K562 (cell line): Measurements from ENCODE around the gene FBXW7. TPM values are rescaled to one million over a fixed set of nuclear protein-coding genes. Genes with fewer than 3 reads are reported as not detected.

Experiments
- ATAC-seq: fragments of 200-7000 bp; cut with Tn5 transposase; 3 replicates; pipeline ENCODE4 v1.9.1; 2020; ENCODE audit warnings: moderate library complexity
- BruUV-seq: library from RNA; stranded (reverse); fragments of 400-500 nt; replicated peaks from 2 replicates; lab custom pipeline; 2021; lab: Mats Ljungman, UMichigan
- CTCF ChIA-PET: fragments of 300-600 bp; formaldehyde crosslinking; extraction: SDS; loops from one replicate; lab custom pipeline; 2021; ENCODE audit warnings: low intra/inter-chr PET ratio; lab: Yijun Ruan, JAX
- POLR2A ChIA-PET: fragments of 300-600, 350-650 bp; sonication (Branson Sonifier 250); formaldehyde crosslinking; extraction: SDS; loops from one replicate; lab custom pipeline; 2021; ENCODE audit warnings: antibody characterized with exemption, inconsistent platforms; lab: Yijun Ruan, JAX
- DNase-seq, 4 experiments: peaks; one replicate each; pipeline versions ENCODE4 v3.0.0 to v3.0.0-alpha.2; 2011 to 2018; ENCODE audit warnings: low spot score in 3 of 4, mixed read lengths in 3 of 4; ENCODE audit errors: extremely low read depth in 1 of 4
- FAIRE-seq: peaks from 2 replicates; lab custom pipeline; 2011; peaks lifted over from hg19 to GRCh38; lab: Jason Lieb, UNC
- H2AFZ ChIP-seq: 2 replicates; pipeline ENCODE4 v1.6.0; 2011; ENCODE audit warnings: low read depth, low read length, control low read depth, inconsistent platforms
- H3K27ac ChIP-seq: fragments of 200-600 bp; 3 replicates; pipeline ENCODE4 v1.8.0; 2011; ENCODE audit warnings: low read depth, mild to moderate bottlenecking, control low read depth, inconsistent platforms, low read length, moderate library complexity, mixed read lengths; ENCODE audit errors: extremely low read depth
- H3K27me3 ChIP-seq, 2 experiments: fragments of 300-600 bp in 1 of 2; 2 replicates in 1 of 2; 3 replicates in 1 of 2; pipeline versions ENCODE4 v1.6.0 to v1.8.0; 2011; ENCODE audit warnings: inconsistent platforms in 2 of 2, low read length in 2 of 2, mild to moderate bottlenecking in 1 of 2, mixed read lengths in 1 of 2, moderate library complexity in 1 of 2; ENCODE audit not compliant: control insufficient read depth in 2 of 2, insufficient read depth in 2 of 2
- H3K36me3 ChIP-seq: fragments of 300-600 bp; 3 replicates; pipeline ENCODE4 v1.8.0; 2011; ENCODE audit warnings: mild to moderate bottlenecking, low read length, inconsistent platforms; ENCODE audit not compliant: control insufficient read depth, insufficient read depth
- H3K4me1 ChIP-seq, 2 experiments: fragments of 200-600 bp in 1 of 2; replicated peaks in 1 of 2; 2 replicates in 1 of 2; 3 replicates in 1 of 2; pipeline versions ENCODE4 v1.5.1 to v1.8.0; 2011; ENCODE audit warnings: inconsistent platforms in 2 of 2, low read length in 2 of 2, mild to moderate bottlenecking in 1 of 2, mixed read lengths in 1 of 2, moderate library complexity in 1 of 2; ENCODE audit not compliant: control insufficient read depth in 2 of 2, insufficient read depth in 2 of 2
- H3K4me2 ChIP-seq: 2 replicates; pipeline ENCODE4 v1.6.1; 2011; ENCODE audit warnings: low read length, control low read depth, inconsistent platforms, mixed read lengths; ENCODE audit not compliant: insufficient read depth
- H3K4me3 ChIP-seq: fragments of 200-600 bp; sonication (generic), shearing (Covaris generic); 2 replicates; pipeline ENCODE4 v1.5.1; 2016; ENCODE audit warnings: control low read depth, inconsistent platforms
- H3K79me2 ChIP-seq: fragments of 200-600 bp; 3 replicates; pipeline ENCODE4 v1.8.0; 2011; ENCODE audit warnings: low read length, inconsistent platforms; ENCODE audit not compliant: control insufficient read depth, insufficient read depth
- H3K9ac ChIP-seq, 2 experiments: 2 replicates each; pipeline versions ENCODE4 v1.6.0 to v1.6.1; 2011; ENCODE audit warnings: low read depth in 2 of 2, low read length in 2 of 2, control low read depth in 1 of 2, inconsistent platforms in 1 of 2, mild to moderate bottlenecking in 1 of 2, mixed read lengths in 1 of 2; ENCODE audit not compliant: insufficient read depth in 1 of 2
- H3K9me1 ChIP-seq: one replicate; pipeline ENCODE4 v1.6.0; 2011; ENCODE audit warnings: inconsistent platforms, mild to moderate bottlenecking, low read length, moderate library complexity; ENCODE audit not compliant: control insufficient read depth, insufficient read depth
- H3K9me3 ChIP-seq: replicated peaks from 2 replicates; pipeline ENCODE4 v1.5.1; 2011; ENCODE audit warnings: low read depth, low read length, inconsistent platforms; ENCODE audit not compliant: control insufficient read depth, insufficient read depth
- H4K20me1 ChIP-seq: replicated peaks from 2 replicates; pipeline ENCODE4 v1.6.1; 2011; ENCODE audit warnings: low read length, inconsistent platforms, mixed read lengths; ENCODE audit not compliant: control insufficient read depth, insufficient read depth
- DMBX1 ChIP-seq: fragments of 250-450 bp; sonication (Bioruptor Pico); IDR thresholded peaks from 2 replicates; pipeline ENCODE4 v1.8.0; 2022; ENCODE audit warnings: inconsistent platforms, mild to moderate bottlenecking, moderate library complexity, borderline replicate concordance
- ESRRB ChIP-seq: fragments of 250-450 bp; sonication (Bioruptor Pico); IDR thresholded peaks from 2 replicates; pipeline ENCODE4 v1.5.0; 2020; ENCODE audit warnings: mild to moderate bottlenecking, moderate library complexity, borderline replicate concordance
- HMGN3 ChIP-seq: IDR thresholded peaks from 2 replicates; pipeline ENCODE4 v1.6.1; 2011; ENCODE audit warnings: borderline replicate concordance, low read depth, mild to moderate bottlenecking, mixed read lengths, low read length; ENCODE audit not compliant: insufficient read length; ENCODE audit errors: extremely low read depth
- HNRNPH1 ChIP-seq: fragments of 200-400 bp; formaldehyde crosslinking; optimal IDR thresholded peaks from 2 replicates; pipeline ENCODE3; 2017; ENCODE audit warnings: low read depth, mild to moderate bottlenecking, low read length, moderate library complexity
- MEF2A ChIP-seq: IDR thresholded peaks from 2 replicates; pipeline ENCODE4 v1.6.1; 2011; ENCODE audit warnings: low read depth, mild to moderate bottlenecking, low read length, moderate library complexity; ENCODE audit not compliant: control insufficient read depth
- OTX1 ChIP-seq: fragments of 450-650 bp; formaldehyde crosslinking; IDR thresholded peaks from 2 replicates; pipeline ENCODE4 v1.4.0; 2022; ENCODE audit warnings: mild to moderate bottlenecking
- PTRF ChIP-seq: fragments of 450-650 bp; IDR thresholded peaks from 2 replicates; pipeline ENCODE4 v1.6.1; 2016; ENCODE audit warnings: mild to moderate bottlenecking, missing genetic modification characterization, missing compliant biosample characterization
- REST ChIP-seq, 2 experiments: fragments of 450-650 bp; formaldehyde crosslinking in 1 of 2; IDR thresholded peaks; 2 replicates each; pipeline versions ENCODE4 v1.4.0 to v1.6.1; 2014 to 2020; ENCODE audit warnings: mild to moderate bottlenecking in 2 of 2, borderline replicate concordance in 1 of 2, low read depth in 1 of 2
- RFX5 ChIP-seq: IDR thresholded peaks from 2 replicates; pipeline ENCODE4 v1.6.1; 2011; ENCODE audit warnings: low read depth, mild to moderate bottlenecking, improper control_type of control experiment, low read length
- RFX7 ChIP-seq: fragments of 250-450 bp; sonication (Bioruptor Pico); IDR thresholded peaks from 2 replicates; pipeline ENCODE4 v1.5.1; 2021; ENCODE audit warnings: mild to moderate bottlenecking
- TGIF2 ChIP-seq: sonication (generic); formaldehyde crosslinking; IDR thresholded peaks from 2 replicates; pipeline ENCODE4 v1.8.1; 2022; ENCODE audit warnings: mild to moderate bottlenecking, missing genetic modification reagents, moderate library complexity
- ZKSCAN1 ChIP-seq: fragments of 150-350 bp; IDR thresholded peaks from 2 replicates; pipeline ENCODE4 v1.6.1; 2016; ENCODE audit warnings: low read depth, low read length
- ZNF589 ChIP-seq: fragments of 200-800 bp; sonication (Bioruptor generic); IDR thresholded peaks from 2 replicates; pipeline ENCODE4 v1.6.1; 2016; ENCODE audit warnings: low read depth, missing genetic modification characterization, missing compliant biosample characterization
- WGBS: fragments of 100-300 bp; shearing (Covaris generic); methylation state at CpG from one replicate; pipeline ENCODE4 v1.1.6; 2016; ENCODE audit warnings: low coverage, mixed read lengths; ENCODE audit not compliant: insufficient coverage; ENCODE audit errors: missing lambda C conversion rate; 5-methylcytosine and 5-hydroxymethylcytosine counted together
- in situ Hi-C: fragments of 300-500 bp; cut with MboI; formaldehyde crosslinking; loops from 4 replicates; pipeline ENCODE4 v1.15.0; 2018; ENCODE audit warnings: inconsistent platforms, mixed read lengths
- intact Hi-C: fragments of 100-400 bp; cut with micrococcal nuclease; formaldehyde crosslinking; loops from 2 replicates; pipeline ENCODE4 v1.14.2; 2022
- polyA plus RNA-seq, 8 experiments: library from polyadenylated mRNA; depleted of rRNA in 4 of 8; stranded (reverse) in 5 of 8; unstranded in 3 of 8; fragments of >200 nt; fragmentation: Nextera tagmentation in 2 of 8; fragmentation: Illumina TruSeq in 1 of 8; extraction: Ambion mirVana in 2 of 8; extraction: Trizol in 1 of 8; gene quantifications; 2 replicates each; pipeline versions ENCODE4 v1.2.1 to v1.2.3, GENCODE V29; 2011 to 2014; ENCODE audit warnings: inconsistent platforms in 1 of 8, missing spikeins in 1 of 8
- total RNA-seq, 7 experiments: library from RNA; depleted of rRNA in 6 of 7; stranded (reverse); fragments of >200 nt in 6 of 7; fragmentation: Illumina TruSeq in 2 of 7; extraction: Trizol in 2 of 7; gene quantifications; 2 replicates each; pipeline versions ENCODE4 v1.2.1 to v1.2.3, GENCODE V29; 2011 to 2021; ENCODE audit warnings: low replicate concordance in 1 of 7
- TF ChIP-seq, protein P1 (sequence below): fragments of 250-450 bp; sonication (Bioruptor Pico); IDR thresholded peaks from 2 replicates; pipeline ENCODE4 v1.8.0; 2022; ENCODE audit warnings: moderate library complexity, mild to moderate bottlenecking, inconsistent platforms

The FBXW7 gene
- total and polyA plus RNA-seq, 9 of the 15 experiments (the other 6 are each of a cell fraction or from before 2014, with no cell fraction given), result 6.8 to 44.2 (median 16.4) TPM

GRCh38 chr4:152575533-152575932 is 39.6 kb upstream of the FBXW7 start:
- in situ Hi-C loops, result no loop called here
- CTCF ChIA-PET, result no interaction called here
- TF ChIP-seq MEF2A, result no peak
- TF ChIP-seq, protein P1, sequence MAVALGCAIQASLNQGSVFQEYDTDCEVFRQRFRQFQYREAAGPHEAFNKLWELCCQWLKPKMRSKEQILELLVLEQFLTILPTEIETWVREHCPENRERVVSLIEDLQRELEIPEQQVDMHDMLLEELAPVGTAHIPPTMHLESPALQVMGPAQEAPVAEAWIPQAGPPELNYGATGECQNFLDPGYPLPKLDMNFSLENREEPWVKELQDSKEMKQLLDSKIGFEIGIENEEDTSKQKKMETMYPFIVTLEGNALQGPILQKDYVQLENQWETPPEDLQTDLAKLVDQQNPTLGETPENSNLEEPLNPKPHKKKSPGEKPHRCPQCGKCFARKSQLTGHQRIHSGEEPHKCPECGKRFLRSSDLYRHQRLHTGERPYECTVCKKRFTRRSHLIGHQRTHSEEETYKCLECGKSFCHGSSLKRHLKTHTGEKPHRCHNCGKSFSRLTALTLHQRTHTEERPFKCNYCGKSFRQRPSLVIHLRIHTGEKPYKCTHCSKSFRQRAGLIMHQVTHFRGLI (CRISPR knock-in tag), result no peak
- no peak for TF ChIP-seq ESRRB
- no peak for TF ChIP-seq PTRF (tag)
- TF ChIP-seq DMBX1 (CRISPR knock-in tag), result no peak
- TF ChIP-seq ZKSCAN1, result no peak
- TF ChIP-seq RFX7, result no peak
- TF ChIP-seq REST (IDR thresholded peaks at IDR 0.05; ENCODE audit: borderline replicate concordance), result no peak
- no peak for TF ChIP-seq REST (CRISPR knock-in tag; IDR thresholded peaks at IDR 0.05; ENCODE audit: low read depth)
- no peak for TF ChIP-seq OTX1 (CRISPR knock-in tag)
- no peak for TF ChIP-seq HMGN3
- TF ChIP-seq HNRNPH1, result no peak
- TF ChIP-seq TGIF2 (CRISPR knock-in tag), result no peak
- TF ChIP-seq RFX5, result no peak
- no peak for TF ChIP-seq ZNF589 (CRISPR knock-in tag)

More at GRCh38 chr4:152575533-152575932, 39.6 kb upstream of the FBXW7 start:
- WGBS, result 14% methylated on average over 1 of the region's 1 CpG
- Histone ChIP-seq H3K79me2 (no peaks in the 10 kb centered on the region), H2AFZ (no peak overlapping the region), H3K9me1 (no peaks in the 10 kb centered on the region), H3K4me1 (peaks cover 0 to 8% of the 10 kb centered on the region in 2 experiments; a peak in 2 of 5 replicates), H3K4me3 (no peak overlapping the region), H3K9ac (no peak overlapping the region), H3K27ac (no peak overlapping the region), H3K27me3 (peaks cover 0 to 9% of the 10 kb centered on the region in 2 experiments; a peak in 2 of 5 replicates), H4K20me1 (no peaks in the 10 kb centered on the region), H3K36me3 (no peaks in the 10 kb centered on the region), H3K9me3 (no peaks in the 10 kb centered on the region), H3K4me2 (no peak overlapping the region)
- BruUV-seq, result no TSS peak
- no peak for FAIRE-seq
- intact Hi-C loops, result no loop called here
- POLR2A ChIA-PET, result no interaction called here
- no peak for ATAC-seq
- DNase-seq, result no peak
